HEK293T (cell line): ENCODE measurements around the gene PLEKHM1.

ENCODE experiments used
- CTCF ChIA-PET: fragments of 350-600 bp; formaldehyde crosslinking; extraction: SDS; loops from one replicate; lab custom pipeline; 2021; ENCODE audit warnings: antibody characterized with exemption, inconsistent platforms; lab: Yijun Ruan, JAX
- POLR2A ChIA-PET: fragments of 350-600 bp; formaldehyde crosslinking; extraction: SDS; loops from one replicate; lab custom pipeline; 2020; ENCODE audit warnings: antibody characterized with exemption, inconsistent platforms; lab: Yijun Ruan, JAX
- DNase-seq: peaks from one replicate; pipeline ENCODE4 v3.0.0; 2012; ENCODE audit warnings: mixed read lengths; ENCODE audit errors: extremely low spot score
- ARNT ChIP-seq: fragments of 450-650 bp; IDR thresholded peaks from 2 replicates; pipeline ENCODE4 v1.6.1; 2017; ENCODE audit warnings: mild to moderate bottlenecking
- BHLHE40 ChIP-seq: fragments of 450-650 bp; IDR thresholded peaks from 2 replicates; pipeline ENCODE4 v1.6.1; 2016; ENCODE audit warnings: mild to moderate bottlenecking, moderate library complexity, borderline replicate concordance
- CTBP1 ChIP-seq: fragments of 450-650 bp; IDR thresholded peaks from 2 replicates; pipeline ENCODE4 v1.6.1; 2016; ENCODE audit warnings: borderline replicate concordance
- ELF4 ChIP-seq: fragments of 450-650 bp; IDR thresholded peaks from 2 replicates; pipeline ENCODE4 v1.6.1; 2017; ENCODE audit warnings: antibody characterized with exemption
- FOXA1 ChIP-seq: fragments of 450-650 bp; IDR thresholded peaks from 2 replicates; pipeline ENCODE4 v1.6.1; 2016; ENCODE audit warnings: mild to moderate bottlenecking
- FOXK2 ChIP-seq: fragments of 450-650 bp; IDR thresholded peaks from 2 replicates; pipeline ENCODE4 v1.6.1; 2016; ENCODE audit warnings: mild to moderate bottlenecking
- FOXM1 ChIP-seq: fragments of 450-650 bp; IDR thresholded peaks from 2 replicates; pipeline ENCODE4 v1.6.1; 2017; ENCODE audit warnings: mild to moderate bottlenecking, borderline replicate concordance
- HDGF ChIP-seq: fragments of 450-650 bp; IDR thresholded peaks from 2 replicates; pipeline ENCODE4 v1.6.1; 2017; ENCODE audit warnings: antibody characterized with exemption, borderline replicate concordance
- L3MBTL2 ChIP-seq: fragments of 450-650 bp; conservative IDR thresholded peaks from 2 replicates; pipeline ENCODE4 v1.6.1; 2016; ENCODE audit warnings: mild to moderate bottlenecking
- LEF1 ChIP-seq: fragments of 450-650 bp; IDR thresholded peaks from 2 replicates; pipeline ENCODE4 v1.6.1; 2017; ENCODE audit warnings: mild to moderate bottlenecking, borderline replicate concordance
- NFRKB ChIP-seq: fragments of 450-650 bp; IDR thresholded peaks from 2 replicates; pipeline ENCODE4 v1.6.1; 2016; ENCODE audit warnings: mild to moderate bottlenecking, moderate library complexity
- PKNOX1 ChIP-seq: fragments of 450-650 bp; IDR thresholded peaks from 2 replicates; pipeline ENCODE4 v1.6.1; 2016
- SP1 ChIP-seq: fragments of 450-650 bp; IDR thresholded peaks from 2 replicates; pipeline ENCODE4 v1.6.1; 2017
- SUZ12 ChIP-seq: fragments of 450-650 bp; IDR thresholded peaks from 2 replicates; pipeline ENCODE4 v1.6.1; 2016; ENCODE audit warnings: mild to moderate bottlenecking
- TARDBP ChIP-seq: fragments of 450-650 bp; IDR thresholded peaks from 2 replicates; pipeline ENCODE4 v1.6.1; 2016
- ZNF384 ChIP-seq: fragments of 450-650 bp; IDR thresholded peaks from 2 replicates; pipeline ENCODE4 v1.6.1; 2016

The PLEKHM1 gene

GRCh38 chr17:45440161-45440778 lies 50.3 kb downstream of the PLEKHM1 start:
- TF ChIP-seq ARNT (no peak), ZNF384 (no peak), LEF1 (no peak), PKNOX1 (no peak), TARDBP (no peak), SUZ12 (no peak), SP1 (no peak), L3MBTL2 (no peak), CTBP1 (no peak), ELF4 (no peak), FOXM1 (no peak), NFRKB (no peak)
- ChIA-PET POLR2A (no interaction called here), CTCF (interaction anchor here (0.9 to 1.5 kb wide), 2 partner anchors 15 to 45 kb away, joined by 3 to 4 read pairs; no protein-coding TSS in a partner anchor)
- no peak for DNase-seq

- TF ChIP-seq L3MBTL2 (no peak), HDGF (no peak), FOXK2 (no peak), FOXA1 (no peak), ARNT (no peak), CTBP1 (no peak), NFRKB (no peak), TARDBP (no peak), ELF4 (no peak), FOXM1 (no peak), SUZ12 (no peak), LEF1 (no peak), SP1 (no peak), BHLHE40 (no peak), PKNOX1 (no peak), ZNF384 (no peak)
- no peak for DNase-seq
- ChIA-PET CTCF (interaction anchor here (1.5 kb wide), 1 partner anchor 13 kb away, joined by 4 read pairs; no protein-coding TSS in a partner anchor), POLR2A (no interaction called here)
Observed at GRCh38 chr17:45438931-45439610, 51.5 kb downstream of the PLEKHM1 start.

GRCh38 chr17:45437465-45438283 lies 52.8 kb downstream of the PLEKHM1 start:
- CTCF ChIA-PET = no interaction called here
- no peak for TF ChIP-seq TARDBP
- no peak for TF ChIP-seq FOXA1
- no peak for TF ChIP-seq ELF4
- TF ChIP-seq ZNF384 = no peak
- TF ChIP-seq FOXK2 = no peak
- TF ChIP-seq BHLHE40 = no peak
- TF ChIP-seq HDGF = no peak
- TF ChIP-seq CTBP1 = no peak
- TF ChIP-seq SP1 = no peak
- no peak for TF ChIP-seq L3MBTL2
- TF ChIP-seq PKNOX1 = no peak
- TF ChIP-seq LEF1 = no peak
- no peak for TF ChIP-seq SUZ12
- no peak for DNase-seq
- POLR2A ChIA-PET = no interaction called here

- ChIA-PET CTCF (no interaction called here), POLR2A (no interaction called here)
- TF ChIP-seq FOXM1 (no peak), PKNOX1 (no peak), BHLHE40 (no peak), HDGF (no peak), ELF4 (no peak), L3MBTL2 (no peak), TARDBP (no peak), ARNT (no peak), FOXK2 (no peak), ZNF384 (no peak), NFRKB (no peak), SUZ12 (no peak), CTBP1 (no peak), FOXA1 (no peak), LEF1 (no peak), SP1 (no peak)
- no peak for DNase-seq
Observed at GRCh38 chr17:45436625-45437464, 53.7 kb downstream of the PLEKHM1 start.
